HTR-8/SVneo (cell line): ENCODE results near the gene SCYL1.
"Not testable (repeated sequence)": the region's sequence is repeated elsewhere in the genome, so short reads cannot be mapped to it uniquely, and the experiment has no call there.

Source experiments
- DNase-seq: peaks from one replicate; pipeline ENCODE4 v3.0.0; 2011; ENCODE audit warnings: low spot score, mixed read lengths; ENCODE audit not compliant: insufficient read length
- FAIRE-seq: peaks from 2 replicates; lab custom pipeline; 2011; peaks lifted over from hg19 to GRCh38; lab: Jason Lieb, UNC

SCYL1 gene

GRCh38 chr11:65504674-65505465, 20.0 kb upstream of the SCYL1 start:
- FAIRE-seq, result no peak
- DNase-seq, result no peak

DNA sequence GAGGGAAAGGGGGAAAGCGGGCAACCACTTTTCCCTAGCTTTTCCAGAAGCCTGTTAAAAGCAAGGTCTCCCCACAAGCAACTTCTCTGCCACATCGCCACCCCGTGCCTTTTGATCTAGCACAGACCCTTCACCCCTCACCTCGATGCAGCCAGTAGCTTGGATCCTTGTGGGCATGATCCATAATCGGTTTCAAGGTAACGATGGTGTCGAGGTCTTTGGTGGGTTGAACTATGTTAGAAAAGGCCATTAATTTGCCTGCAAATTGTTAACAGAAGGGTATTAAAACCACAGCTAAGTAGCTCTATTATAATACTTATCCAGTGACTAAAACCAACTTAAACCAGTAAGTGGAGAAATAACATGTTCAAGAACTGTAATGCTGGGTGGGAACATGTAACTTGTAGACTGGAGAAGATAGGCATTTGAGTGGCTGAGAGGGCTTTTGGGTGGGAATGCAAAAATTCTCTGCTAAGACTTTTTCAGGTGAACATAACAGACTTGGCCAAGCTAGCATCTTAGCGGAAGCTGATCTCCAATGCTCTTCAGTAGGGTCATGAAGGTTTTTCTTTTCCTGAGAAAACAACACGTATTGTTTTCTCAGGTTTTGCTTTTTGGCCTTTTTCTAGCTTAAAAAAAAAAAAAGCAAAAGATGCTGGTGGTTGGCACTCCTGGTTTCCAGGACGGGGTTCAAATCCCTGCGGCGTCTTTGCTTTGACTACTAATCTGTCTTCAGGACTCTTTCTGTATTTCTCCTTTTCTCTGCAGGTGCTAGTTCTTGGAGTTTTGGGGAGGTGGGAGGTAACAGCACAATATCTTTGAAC, 19.2 kb upstream of the SCYL1 start:
- FAIRE-seq (no peak), DNase-seq (no peak)

- FAIRE-seq, result no peak
- DNase-seq, result no peak
Measured at GRCh38 chr11:65506290-65506771, 18.6 kb upstream of the SCYL1 start.

- FAIRE-seq (no peak), DNase-seq (no peak)
Measured at GRCh38 chr11:65506772-65507505, 17.9 kb upstream of the SCYL1 start.

GRCh38 chr11:65512311-65512710, 12.6 kb upstream of the SCYL1 start:
- DNase-seq, FAIRE-seq: not testable (repeated sequence)

DNA sequence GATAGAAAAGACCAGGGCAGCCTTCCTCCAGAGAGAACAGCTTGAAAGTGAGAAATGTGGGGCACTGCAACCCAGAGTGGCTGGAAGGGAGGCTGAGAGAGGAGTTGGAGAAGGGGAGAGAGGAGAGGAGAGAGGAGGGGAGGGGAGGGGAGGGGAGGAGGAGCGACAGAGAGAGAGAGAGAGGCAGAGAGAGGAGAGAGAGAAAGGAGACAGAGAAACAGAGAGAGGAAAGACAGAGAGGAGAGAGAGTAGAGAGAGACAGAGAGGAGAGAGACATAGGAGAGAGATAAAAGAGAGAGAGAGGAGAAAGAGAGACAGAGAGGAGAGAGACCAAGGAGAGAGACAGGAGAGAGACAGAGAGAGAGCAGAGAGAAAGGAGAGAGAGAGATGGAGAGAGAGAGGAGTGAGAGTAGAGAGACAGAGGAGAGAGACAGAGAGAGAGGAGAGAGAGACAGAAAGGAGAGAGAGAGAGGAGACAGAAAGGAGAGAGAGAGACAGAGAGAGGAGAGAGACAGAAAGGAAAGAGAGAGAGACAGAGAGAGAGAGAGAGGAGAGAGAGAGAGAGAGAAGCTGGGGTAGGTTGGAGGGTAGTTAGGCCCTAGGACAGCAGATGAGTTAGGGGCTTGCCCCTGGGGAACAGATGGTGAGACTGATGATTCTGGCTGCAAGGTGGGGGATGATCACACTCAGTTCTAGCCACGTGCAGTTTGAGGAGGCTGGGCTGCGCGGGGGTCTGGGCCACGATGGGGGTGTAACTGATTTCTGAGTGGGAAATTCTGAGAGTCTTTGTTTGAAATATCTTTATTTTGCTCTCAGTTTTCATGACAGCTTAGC, 8.5 kb upstream of the SCYL1 start:
- DNase-seq, result no peak
- no peak for FAIRE-seq

GRCh38 chr11:65518941-65519549, 5.8 kb upstream of the SCYL1 start:
- DNase-seq, FAIRE-seq: not testable (repeated sequence)

DNA sequence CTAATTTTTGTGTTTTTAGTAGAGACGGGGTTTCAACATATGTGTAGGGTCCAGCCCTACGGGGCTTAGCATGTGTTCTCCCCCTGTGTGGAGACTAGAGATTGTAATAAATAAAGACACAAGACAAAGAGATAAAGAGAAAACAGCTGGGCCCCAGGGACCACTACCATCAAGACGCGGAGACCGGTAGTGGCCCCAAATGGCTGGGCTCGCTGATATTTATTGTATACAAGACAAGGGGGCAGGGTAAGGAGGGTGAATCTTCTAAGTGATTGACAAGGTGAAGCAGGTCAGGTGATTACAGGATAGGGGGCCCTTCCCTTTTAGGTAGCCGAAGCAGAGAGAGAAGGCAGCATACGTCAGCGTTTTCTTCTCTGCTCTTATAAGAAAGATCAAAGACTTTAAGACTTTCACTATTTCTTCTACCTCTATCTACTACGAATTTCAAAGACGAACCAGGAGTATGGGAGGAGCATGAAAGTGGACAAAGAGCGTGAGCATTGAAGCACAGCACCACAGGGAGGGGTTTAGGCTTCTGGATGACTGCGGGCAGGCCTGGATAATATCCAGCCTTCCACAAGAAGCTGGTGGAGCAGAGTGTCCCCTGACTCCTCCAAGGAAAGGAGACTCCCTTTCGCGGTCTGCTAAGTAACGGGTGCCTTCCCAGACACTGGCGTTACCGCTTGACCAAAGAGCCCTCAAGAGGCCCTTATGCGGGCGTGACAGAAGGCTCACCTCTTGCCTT, 2.9 kb upstream of the SCYL1 start:
- FAIRE-seq, DNase-seq: not testable (repeated sequence)

DNA sequence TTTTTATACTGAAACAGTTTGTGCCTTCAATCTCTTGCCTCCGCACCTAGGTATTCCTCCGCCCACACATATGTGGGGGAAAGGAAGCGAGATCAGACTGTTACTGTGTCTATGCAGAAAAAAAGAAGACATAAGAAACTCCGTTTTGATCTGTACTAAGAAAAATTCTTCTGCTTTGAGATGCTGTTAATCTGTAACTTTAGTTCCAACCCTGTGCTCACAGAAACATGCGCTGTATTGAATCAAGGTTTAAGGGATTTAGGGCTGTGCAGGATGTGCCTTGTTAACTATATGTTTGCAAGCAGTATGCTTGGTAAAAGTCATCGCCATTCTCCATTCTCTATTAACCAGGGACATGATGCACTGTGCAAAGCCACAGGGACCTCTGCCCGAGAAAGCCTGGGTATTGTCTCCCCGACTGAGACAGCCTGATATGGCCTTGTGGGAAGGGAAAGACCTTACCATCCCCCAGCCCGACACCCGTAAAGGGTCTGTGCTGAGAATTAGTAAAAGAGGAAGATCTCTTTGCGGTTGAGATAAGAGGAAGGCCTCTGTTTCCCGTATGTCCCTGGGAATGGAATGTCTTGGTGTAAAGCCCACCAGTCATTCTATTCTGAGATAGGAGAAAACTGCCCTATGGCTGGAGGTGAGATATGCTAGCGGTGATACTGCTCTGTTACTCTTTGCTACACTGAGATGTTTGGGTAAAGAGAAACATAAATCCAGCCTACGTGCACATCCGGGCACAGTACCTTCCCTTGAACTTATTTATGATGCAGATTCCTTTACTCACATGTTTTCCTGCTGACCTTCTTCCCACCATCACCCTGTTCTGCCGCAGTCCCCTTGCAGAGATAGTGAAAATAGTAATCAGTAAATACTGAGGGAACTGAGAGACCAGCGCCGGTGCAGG, 1.9 kb upstream of the SCYL1 start:
- not testable (repeated sequence) for DNase-seq, FAIRE-seq

DNA sequence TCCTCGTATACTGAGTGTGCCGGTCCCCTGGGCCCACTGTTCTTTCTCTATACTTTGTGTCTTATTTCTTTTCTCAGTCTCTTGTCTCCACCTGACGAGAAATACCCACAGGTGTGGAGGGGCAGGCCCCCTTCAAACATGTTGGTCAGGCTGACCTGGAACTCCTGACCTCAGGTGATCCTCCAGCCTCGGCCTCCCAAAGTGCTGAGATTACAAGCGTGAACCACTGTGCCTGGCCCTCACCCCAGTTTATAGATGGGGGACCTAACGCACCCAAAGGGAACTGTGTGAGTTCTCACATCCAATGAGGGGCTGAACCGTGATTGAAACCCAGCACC, 1.3 kb upstream of the SCYL1 start:
- not testable (repeated sequence) for DNase-seq, FAIRE-seq

GRCh38 chr11:65524014-65524740, 706 bp upstream of the SCYL1 start:
- DNase-seq (no peak), FAIRE-seq (no peak)

DNA sequence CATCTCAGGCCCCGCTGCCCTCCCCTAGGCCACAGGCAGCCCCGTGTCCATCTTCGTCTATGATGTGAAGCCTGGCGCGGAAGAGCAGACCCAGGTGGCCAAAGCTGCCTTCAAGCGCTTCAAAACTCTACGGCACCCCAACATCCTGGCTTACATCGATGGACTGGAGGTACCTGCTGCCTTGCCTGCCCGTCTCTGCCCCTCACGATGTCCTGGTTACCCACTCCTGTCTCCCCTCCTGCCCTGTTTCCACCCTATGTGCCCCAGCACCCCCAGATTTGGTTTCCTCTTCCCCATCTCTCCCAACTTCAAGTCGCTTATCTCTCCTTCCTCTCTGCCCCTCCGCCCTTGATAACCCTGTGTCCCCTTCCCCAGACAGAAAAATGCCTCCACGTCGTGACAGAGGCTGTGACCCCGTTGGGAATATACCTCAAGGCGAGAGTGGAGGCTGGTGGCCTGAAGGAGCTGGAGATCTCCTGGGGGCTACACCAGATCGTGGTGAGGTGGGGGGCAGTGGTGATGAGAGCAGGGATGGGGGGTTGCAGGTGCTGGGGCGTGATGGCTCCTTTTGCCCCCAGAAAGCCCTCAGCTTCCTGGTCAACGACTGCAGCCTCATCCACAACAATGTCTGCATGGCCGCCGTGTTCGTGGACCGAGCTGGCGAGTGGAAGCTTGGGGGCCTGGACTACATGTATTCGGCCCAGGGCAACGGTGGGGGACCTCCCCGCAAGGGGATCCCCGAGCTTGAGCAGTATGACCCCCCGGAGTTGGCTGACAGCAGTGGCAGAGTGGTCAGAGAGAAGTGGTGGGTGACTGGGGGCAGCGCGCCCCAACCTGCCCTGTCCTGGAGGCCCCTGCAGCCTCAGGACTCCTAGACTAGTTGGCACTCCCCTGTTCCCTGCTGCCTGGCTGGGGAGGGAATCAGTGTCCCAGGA, 930 bp downstream of the SCYL1 start:
- DNase-seq (peak; percentile 30), FAIRE-seq (no peak)

- FAIRE-seq, result no peak
- no peak for DNase-seq
Measured at GRCh38 chr11:65526744-65527143, 1.9 kb downstream of the SCYL1 start.

DNA sequence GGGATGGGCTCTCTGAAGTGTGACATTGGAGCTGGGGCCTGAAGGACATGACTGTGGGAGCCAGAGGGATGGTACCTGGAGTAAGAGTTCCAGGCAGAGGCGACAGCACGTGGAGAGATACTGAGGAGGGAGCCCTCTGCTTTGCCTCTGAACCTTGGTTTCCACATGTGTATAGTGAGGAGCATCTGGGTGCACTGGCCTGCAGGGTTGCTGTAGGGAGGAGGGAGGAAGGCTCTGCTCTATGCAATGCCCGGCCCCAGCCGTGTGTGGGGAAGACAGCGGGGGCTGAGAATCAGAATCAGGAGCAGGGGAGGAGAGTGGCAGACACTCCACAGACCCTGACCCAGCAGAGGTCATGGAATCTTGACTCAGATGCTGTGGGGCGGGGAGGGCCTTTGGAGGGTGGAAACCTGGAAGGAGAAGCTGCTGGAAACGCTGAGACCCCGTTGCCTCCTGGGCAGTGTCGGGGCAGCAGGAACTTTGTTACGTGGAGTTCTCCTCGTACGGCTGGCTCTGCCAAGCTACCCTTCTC, 4.0 kb downstream of the SCYL1 start:
- DNase-seq (no peak), FAIRE-seq (peak; percentile 54)

GRCh38 chr11:65529475-65530156, 4.7 kb downstream of the SCYL1 start:
- DNase-seq, result no peak
- no peak for FAIRE-seq
